Calu3 (cell line): ENCODE measurements around the gene ITGB1BP2. TPM values are rescaled to one million over a fixed set of nuclear protein-coding genes. Genes with fewer than 3 reads are reported as not detected.

Source experiments
- Bru-seq: library from RNA; stranded (reverse); fragments of 400-500 nt; gene quantifications from one replicate; lab custom pipeline; 2021; lab: Mats Ljungman, UMichigan
- BruChase-seq, 2 experiments: library from RNA; stranded (reverse); fragments of 400-500 nt; gene quantifications; one replicate each; lab custom pipeline; 2021; lab: Mats Ljungman, UMichigan
- BruUV-seq: library from RNA; stranded (reverse); fragments of 400-500 nt; replicated peaks from 2 replicates; lab custom pipeline; 2021; lab: Mats Ljungman, UMichigan
- CTCF ChIA-PET: fragments of 300-600 bp; sonication (Branson Sonifier 250); formaldehyde crosslinking; loops from one replicate; lab custom pipeline; 2022; ENCODE audit warnings: antibody characterized with exemption; lab: Charles Lee
- DNase-seq: peaks from one replicate; pipeline ENCODE4 v3.0.0; 2022
- H3K27ac Mint-ChIP-seq: one replicate; pipeline ENCODE4 v1.8.0; 2022; ENCODE audit warnings: mixed read lengths; ENCODE audit not compliant: unreplicated experiment
- H3K27me3 Mint-ChIP-seq: one replicate; pipeline ENCODE4 v1.8.0; 2022; ENCODE audit warnings: mixed read lengths; ENCODE audit not compliant: unreplicated experiment
- H3K36me3 Mint-ChIP-seq: one replicate; pipeline ENCODE4 v1.8.0; 2022; ENCODE audit warnings: mild to moderate bottlenecking, moderate library complexity, mixed read lengths; ENCODE audit not compliant: insufficient read depth, unreplicated experiment
- H3K4me1 Mint-ChIP-seq: one replicate; pipeline ENCODE4 v1.8.0; 2022; ENCODE audit warnings: mild to moderate bottlenecking, low read depth, mixed read lengths; ENCODE audit not compliant: unreplicated experiment
- H3K4me3 Mint-ChIP-seq: one replicate; pipeline ENCODE4 v1.8.0; 2022; ENCODE audit warnings: mild to moderate bottlenecking, low read depth, moderate library complexity, mixed read lengths; ENCODE audit not compliant: unreplicated experiment
- H3K9me3 Mint-ChIP-seq: one replicate; pipeline ENCODE4 v1.8.0; 2022; ENCODE audit warnings: low read depth, mixed read lengths; ENCODE audit not compliant: unreplicated experiment
- CTCF ChIP-seq: fragments of 200-600 bp; IDR thresholded peaks from one replicate; pipeline ENCODE4 v1.8.0; 2022; ENCODE audit warnings: antibody characterized with exemption; ENCODE audit not compliant: unreplicated experiment
- intact Hi-C: fragments of 100-400 bp; cut with micrococcal nuclease; formaldehyde crosslinking; loops from one replicate; pipeline ENCODE4 v1.10.0; 2022; ENCODE audit not compliant: unreplicated experiment
- long read RNA-seq: library from polyadenylated mRNA; stranded (forward); transcript quantifications from one replicate; pipeline ENCODE4 v2.0.0, GENCODE V29; 2022
- total RNA-seq: library from RNA; stranded (reverse); gene quantifications from 2 replicates; pipeline ENCODE4 v1.2.3, GENCODE V29; 2022

Gene ITGB1BP2
- 7.1 and 8.1 TPM in 2 replicates for total RNA-seq
- percentile 82 among the genes with signal in this experiment for Bru-seq, nascent RNA
- percentile 84 among the genes with signal in this experiment for BruChase-seq, experiment 1, labeled RNA remaining after a 6-hour chase
- percentile 90 among the genes with signal in this experiment for BruChase-seq, experiment 2, labeled RNA remaining after a 2-hour chase
- long read RNA-seq = 0 reads

DNA sequence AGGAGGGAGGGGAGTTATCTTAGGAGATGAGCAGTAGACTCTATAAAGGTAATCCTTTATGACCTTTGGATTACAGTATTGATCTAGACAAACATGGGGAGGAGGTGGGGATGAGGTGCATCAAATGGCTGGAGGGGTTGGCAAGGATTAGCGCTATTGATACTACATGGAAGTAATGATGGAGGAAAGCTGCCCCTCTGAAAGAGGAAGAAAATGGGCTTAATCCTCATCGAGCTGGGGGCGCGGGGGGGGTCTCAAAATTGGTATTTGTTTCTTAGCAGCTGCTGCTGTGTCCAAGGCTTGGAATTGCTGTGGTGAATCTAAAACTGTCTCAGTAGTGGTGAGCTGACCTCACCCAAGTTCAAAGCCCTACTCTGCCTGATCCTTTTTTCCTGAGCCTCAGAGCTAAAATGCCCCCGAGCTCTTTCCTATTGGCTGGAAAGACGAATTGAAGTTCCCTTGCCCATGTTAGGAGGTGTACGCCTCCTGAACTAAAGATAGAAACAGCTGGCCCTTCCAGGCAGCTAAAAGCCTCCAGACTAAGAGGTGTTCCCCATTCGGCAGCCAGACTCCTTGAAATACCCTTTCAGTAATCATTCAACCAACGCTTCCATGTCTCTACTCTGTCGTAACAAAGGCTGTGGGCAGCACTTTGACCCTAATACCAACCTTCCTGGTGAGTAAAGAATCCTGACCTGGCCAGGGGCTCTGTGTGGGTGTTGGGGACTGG, at the start of gene ITGB1BP2:
TSS of gene ITGB1BP2 (plus strand) at position 556 of the 730 bp plus-strand sequence. CDS start at position 613, 57 bp downstream.
- Mint-ChIP-seq H3K9me3 (no peaks in the 10 kb centered on the region), H3K36me3 (peaks cover 61% of the 10 kb centered on the region), H3K4me3 (no peak within 1 kb of the TSS), H3K27me3 (no peaks in the 10 kb centered on the region), H3K27ac (peak within 1 kb of the TSS; percentile 23), H3K4me1 (no peaks in the 10 kb centered on the region)
- BruUV-seq = no TSS peak
- no peak for TF ChIP-seq CTCF
- intact Hi-C loops = no loop called here
- no peak for DNase-seq
- CTCF ChIA-PET = interaction anchor here (0.6 kb wide), 1 partner anchor 186 kb away, joined by 4 read pairs; no protein-coding TSS in a partner anchor

DNA sequence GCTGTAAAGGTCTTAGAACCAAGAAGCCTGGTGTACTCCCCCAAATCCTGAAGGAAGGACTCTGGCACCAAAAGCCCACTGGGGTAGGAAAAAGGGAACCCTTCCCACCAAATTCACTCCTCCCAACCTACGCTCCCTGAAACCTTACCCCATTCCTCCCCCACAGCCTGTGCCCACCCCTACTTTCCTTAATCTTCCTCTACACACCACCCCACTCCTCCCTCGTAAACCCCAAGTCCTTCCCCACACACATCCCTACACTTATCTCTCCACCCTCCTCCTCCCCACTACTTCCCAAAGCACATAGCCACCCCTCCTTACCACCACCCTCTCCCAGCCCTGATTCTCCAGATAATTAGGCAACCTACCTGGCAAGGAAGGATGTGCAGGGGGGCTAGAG, 49.3 kb upstream of the ITGB1BP2 start:
- TF ChIP-seq CTCF = no peak
- BruUV-seq = no TSS peak
- Mint-ChIP-seq H3K4me1 (peaks cover 11% of the 10 kb centered on the region), H3K27me3 (no peaks in the 10 kb centered on the region), H3K36me3 (peaks cover 34% of the 10 kb centered on the region), H3K4me3 (no peak overlapping the region), H3K27ac (no peak overlapping the region), H3K9me3 (no peaks in the 10 kb centered on the region)
- intact Hi-C loops = no loop called here
- CTCF ChIA-PET = no interaction called here
- no peak for DNase-seq

GRCh38 chrX:71253253-71254091, 48.1 kb upstream of the ITGB1BP2 start:
- intact Hi-C loops = no loop called here
- H3K4me1 Mint-ChIP-seq = peaks cover 11% of the 10 kb centered on the region
- H3K9me3 Mint-ChIP-seq = no peaks in the 10 kb centered on the region
- DNase-seq = peak; percentile 75
- BruUV-seq = no TSS peak
- peak overlapping the region; percentile 13 for H3K27ac Mint-ChIP-seq
- peak; percentile 47 for TF ChIP-seq CTCF
- CTCF ChIA-PET = interaction anchor here (0.6 to 0.8 kb wide), 2 partner anchors 29 to 118 kb away, joined by 3 to 11 read pairs; no protein-coding TSS in a partner anchor
- H3K4me3 Mint-ChIP-seq = peak overlapping the region; percentile 70
- H3K27me3 Mint-ChIP-seq = no peaks in the 10 kb centered on the region
- peaks cover 34% of the 10 kb centered on the region for H3K36me3 Mint-ChIP-seq
